CD4-positive, alpha-beta T cell (primary cell): Measurements from ENCODE around the gene AMOTL2. TPM values are rescaled to one million over a fixed set of nuclear protein-coding genes. Genes with fewer than 3 reads are reported as not detected.

Source experiments
- ATAC-seq: fragments of 200-7000 bp; cut with Tn5 transposase; one replicate; pipeline ENCODE4 v1.10.0; 2022; ENCODE audit warnings: mild to moderate bottlenecking; ENCODE audit not compliant: poor library complexity
- CTCF ChIA-PET: fragments of 350-600 bp; sonication (Branson Sonifier 250); formaldehyde crosslinking; loops from one replicate; lab custom pipeline; 2021; ENCODE audit warnings: antibody characterized with exemption, inconsistent platforms; lab: Charles Lee
- POLR2A ChIA-PET: fragments of 350-600 bp; sonication (Branson Sonifier 250); formaldehyde crosslinking; loops from one replicate; lab custom pipeline; 2021; ENCODE audit warnings: antibody characterized with exemption, inconsistent platforms; lab: Charles Lee
- DNase-seq, 14 experiments: peaks; one replicate each; pipeline ENCODE4 v3.0.0-alpha.2; 2013 to 2020; ENCODE audit warnings: mixed read lengths in 2 of 14
- H3K27ac ChIP-seq, 2 donors: one replicate each; pipeline versions ENCODE4 v1.5.1 to v1.7.0; 2013; ENCODE audit warnings: low read length in 2 of 2, low read depth in 1 of 2, mild to moderate bottlenecking in 1 of 2
- H3K27me3 ChIP-seq, 2 experiments: 1 replicate in 1 of 2; 2 replicates in 1 of 2; pipeline versions ENCODE4 v1.6.1 to v1.7.0; 2013; ENCODE audit warnings: low read length in 2 of 2, control low read depth in 1 of 2, mild to moderate bottlenecking in 1 of 2, moderate library complexity in 1 of 2; ENCODE audit not compliant: insufficient read depth in 2 of 2, control insufficient read depth in 1 of 2
- H3K36me3 ChIP-seq: one replicate; pipeline ENCODE4 v1.6.1; 2013; ENCODE audit warnings: low read length, control low read depth; ENCODE audit not compliant: insufficient read depth
- H3K4me1 ChIP-seq: one replicate; pipeline ENCODE4 v1.6.1; 2013; ENCODE audit warnings: low read length, control low read depth; ENCODE audit not compliant: insufficient read depth
- H3K4me3 ChIP-seq: one replicate; pipeline ENCODE4 v1.5.1; 2013; ENCODE audit warnings: mild to moderate bottlenecking, low read length, moderate library complexity
- H3K9me3 ChIP-seq, 2 experiments: 1 replicate in 1 of 2; 2 replicates in 1 of 2; pipeline versions ENCODE4 v1.6.1 to v1.7.0; 2013; ENCODE audit warnings: low read length in 2 of 2, mild to moderate bottlenecking in 2 of 2, control low read depth in 1 of 2, moderate library complexity in 1 of 2; ENCODE audit not compliant: control insufficient read depth in 1 of 2, insufficient read depth in 1 of 2
- H3K27ac Mint-ChIP-seq: one replicate; pipeline ENCODE4 v1.8.0; 2020; ENCODE audit warnings: mixed read lengths
- H3K27me3 Mint-ChIP-seq: one replicate; pipeline ENCODE4 v1.8.0; 2021; ENCODE audit warnings: mixed read lengths
- H3K36me3 Mint-ChIP-seq: one replicate; pipeline ENCODE4 v1.8.0; 2021; ENCODE audit warnings: low read depth, mixed read lengths
- H3K4me1 Mint-ChIP-seq: one replicate; pipeline ENCODE4 v1.8.0; 2021; ENCODE audit warnings: low read depth, mixed read lengths
- H3K4me3 Mint-ChIP-seq: one replicate; pipeline ENCODE4 v1.8.0; 2020; ENCODE audit warnings: mild to moderate bottlenecking, mixed read lengths
- H3K9me3 Mint-ChIP-seq: one replicate; pipeline ENCODE4 v1.8.0; 2020; ENCODE audit warnings: mixed read lengths
- intact Hi-C, 2 experiments: fragments of 100-400 bp; cut with DNase I in 1 of 2; cut with micrococcal nuclease in 1 of 2; formaldehyde crosslinking; loops; one replicate each; pipeline versions ENCODE4 v1.15.1 to v1.9.0; 2023 to 2025; cut with DNase I, micrococcal nuclease
- total RNA-seq, 174 experiments: library from RNA in 2 of 174; stranded (reverse) in 2 of 174; gene quantifications; one replicate each; pipeline ENCODE4 v1.2.3 and lab custom pipeline; 2021 to 2026
- TF ChIP-seq, protein P1 (sequence below): fragments of 200-600 bp; IDR thresholded peaks from one replicate; pipeline ENCODE4 v1.8.0; 2022; ENCODE audit warnings: antibody characterized with exemption, mild to moderate bottlenecking

AMOTL2 gene
- total RNA-seq, 2 experiments from 2014 or later, result not detected

GRCh38 chr3:134376786-134377426 lies 2.7 kb upstream of the AMOTL2 start:
- Mint-ChIP-seq H3K27me3 (peaks cover 57% of the 10 kb centered on the region), H3K9me3 (no peaks in the 10 kb centered on the region), H3K27ac (no peak overlapping the region), H3K4me1 (peaks cover 12% of the 10 kb centered on the region), H3K4me3 (peak overlapping the region; percentile 54), H3K36me3 (no peaks in the 10 kb centered on the region)
- TF ChIP-seq, protein P1, sequence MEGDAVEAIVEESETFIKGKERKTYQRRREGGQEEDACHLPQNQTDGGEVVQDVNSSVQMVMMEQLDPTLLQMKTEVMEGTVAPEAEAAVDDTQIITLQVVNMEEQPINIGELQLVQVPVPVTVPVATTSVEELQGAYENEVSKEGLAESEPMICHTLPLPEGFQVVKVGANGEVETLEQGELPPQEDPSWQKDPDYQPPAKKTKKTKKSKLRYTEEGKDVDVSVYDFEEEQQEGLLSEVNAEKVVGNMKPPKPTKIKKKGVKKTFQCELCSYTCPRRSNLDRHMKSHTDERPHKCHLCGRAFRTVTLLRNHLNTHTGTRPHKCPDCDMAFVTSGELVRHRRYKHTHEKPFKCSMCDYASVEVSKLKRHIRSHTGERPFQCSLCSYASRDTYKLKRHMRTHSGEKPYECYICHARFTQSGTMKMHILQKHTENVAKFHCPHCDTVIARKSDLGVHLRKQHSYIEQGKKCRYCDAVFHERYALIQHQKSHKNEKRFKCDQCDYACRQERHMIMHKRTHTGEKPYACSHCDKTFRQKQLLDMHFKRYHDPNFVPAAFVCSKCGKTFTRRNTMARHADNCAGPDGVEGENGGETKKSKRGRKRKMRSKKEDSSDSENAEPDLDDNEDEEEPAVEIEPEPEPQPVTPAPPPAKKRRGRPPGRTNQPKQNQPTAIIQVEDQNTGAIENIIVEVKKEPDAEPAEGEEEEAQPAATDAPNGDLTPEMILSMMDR, result no peak
- DNase-seq (no peak), ATAC-seq (no peak)
- H3K36me3 ChIP-seq, result no peaks in the 10 kb centered on the region
- H3K4me3 ChIP-seq, result no peak overlapping the region
- H3K4me1 ChIP-seq, result peaks cover 18% of the 10 kb centered on the region
- H3K27ac ChIP-seq, result no peak overlapping the region
- intact Hi-C loops, result loop anchor here in 1 of 2 experiments (2.0 to 5.0 kb wide), 3 partner anchors 95 to 180 kb away; no protein-coding TSS in a partner anchor
- H3K27me3 ChIP-seq, result peaks cover 22 to 29% of the 10 kb centered on the region in 2 experiments
- H3K9me3 ChIP-seq, result no peaks in the 10 kb centered on the region
- POLR2A ChIA-PET, result no interaction called here
- CTCF ChIA-PET, result no interaction called here

DNA sequence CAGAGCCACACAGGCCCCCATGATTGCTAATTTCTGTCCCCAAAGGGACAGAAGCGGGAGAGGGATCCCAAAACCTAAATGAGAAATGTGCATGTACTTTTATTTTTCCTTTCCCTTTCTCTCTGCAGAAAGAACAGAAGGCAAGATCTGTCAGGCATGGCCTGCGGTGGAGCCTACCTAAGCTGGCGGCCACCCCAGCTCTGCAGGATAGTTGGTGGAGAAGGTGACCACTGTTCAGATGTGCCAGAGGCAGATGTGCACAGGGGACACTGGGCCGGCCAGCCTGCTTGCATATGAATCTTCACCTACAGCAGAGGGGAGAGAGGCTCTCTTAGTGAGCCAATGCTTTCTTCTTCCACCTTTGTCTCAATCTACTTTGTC lies 2.1 kb upstream of the AMOTL2 start:
- H3K27ac ChIP-seq, result no peak overlapping the region
- DNase-seq (no peak), ATAC-seq (no peak)
- H3K9me3 Mint-ChIP-seq, result no peaks in the 10 kb centered on the region
- ChIA-PET CTCF (no interaction called here), POLR2A (no interaction called here)
- H3K4me3 ChIP-seq, result no peak overlapping the region
- peaks cover 18% of the 10 kb centered on the region for H3K4me1 ChIP-seq
- peak overlapping the region; percentile 54 for H3K4me3 Mint-ChIP-seq
- no peaks in the 10 kb centered on the region for H3K9me3 ChIP-seq
- peaks cover 22 to 29% of the 10 kb centered on the region in 2 experiments for H3K27me3 ChIP-seq
- no peak overlapping the region for H3K27ac Mint-ChIP-seq
- no peaks in the 10 kb centered on the region for H3K36me3 ChIP-seq
- intact Hi-C loops, result loop anchor here in 1 of 2 experiments (2.0 to 5.0 kb wide), 3 partner anchors 96 to 179 kb away; no protein-coding TSS in a partner anchor
- TF ChIP-seq, protein P1, result no peak
- H3K36me3 Mint-ChIP-seq, result no peaks in the 10 kb centered on the region
- H3K4me1 Mint-ChIP-seq, result peaks cover 12% of the 10 kb centered on the region
- H3K27me3 Mint-ChIP-seq, result peaks cover 58% of the 10 kb centered on the region

DNA sequence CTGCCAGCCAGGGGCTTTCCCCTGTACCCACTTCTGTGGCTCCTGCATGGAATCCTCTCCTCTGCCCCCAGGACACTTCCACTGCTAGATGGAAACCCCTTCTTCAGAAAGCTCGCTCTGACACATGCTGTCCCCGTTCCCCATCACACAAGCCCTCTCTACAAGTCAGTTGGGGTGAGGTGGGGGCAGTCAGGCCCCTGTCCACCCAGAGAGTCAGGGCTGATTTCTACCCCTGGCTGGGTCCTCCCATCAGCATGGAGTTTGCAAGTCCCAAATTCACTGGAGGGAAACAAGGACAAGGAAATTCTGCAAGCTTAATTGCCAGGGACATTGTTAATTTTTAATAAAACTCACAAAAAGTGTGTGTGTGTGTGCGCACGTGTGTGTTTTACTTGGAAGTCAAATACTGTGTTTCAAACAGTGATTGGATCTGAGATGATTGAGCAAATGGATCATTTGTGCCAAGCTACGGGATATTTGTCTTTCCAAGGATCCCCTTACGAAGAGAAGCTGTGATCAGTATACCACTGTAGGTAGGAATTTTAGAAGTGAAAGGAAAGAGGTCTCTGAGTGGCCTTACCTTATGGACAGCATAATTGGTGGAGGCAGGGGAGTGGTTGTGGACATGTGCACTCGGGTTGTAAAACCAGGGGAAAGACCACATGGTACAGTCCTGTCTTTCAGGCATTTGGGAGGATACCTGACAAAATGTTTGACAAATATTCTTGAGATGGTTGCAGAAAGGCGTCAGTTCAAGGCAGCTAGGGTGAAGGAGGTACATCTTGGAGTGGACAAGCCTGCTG lies 1.5 kb upstream of the AMOTL2 start:
- POLR2A ChIA-PET, result interaction anchor here (1.0 kb wide), 1 partner anchor 98 kb away, joined by 3 read pairs; no protein-coding TSS in a partner anchor
- H3K36me3 ChIP-seq, result no peaks in the 10 kb centered on the region
- intact Hi-C loops, result loop anchor here in 1 of 2 experiments (2.0 to 5.0 kb wide), 3 partner anchors 97 to 178 kb away; no protein-coding TSS in a partner anchor
- H3K4me1 ChIP-seq, result peaks cover 18% of the 10 kb centered on the region
- no peak overlapping the region for H3K27ac Mint-ChIP-seq
- H3K4me3 Mint-ChIP-seq, result peak overlapping the region; percentile 83
- peaks cover 22 to 29% of the 10 kb centered on the region in 2 experiments for H3K27me3 ChIP-seq
- CTCF ChIA-PET, result no interaction called here
- H3K9me3 ChIP-seq, result no peaks in the 10 kb centered on the region
- ATAC-seq (no peak), DNase-seq (no peak)
- H3K27ac ChIP-seq, result no peak overlapping the region
- H3K4me1 Mint-ChIP-seq, result peaks cover 12% of the 10 kb centered on the region
- no peaks in the 10 kb centered on the region for H3K36me3 Mint-ChIP-seq
- TF ChIP-seq, protein P1, result no peak
- H3K4me3 ChIP-seq, result no peak overlapping the region
- H3K9me3 Mint-ChIP-seq, result no peaks in the 10 kb centered on the region
- peaks cover 58% of the 10 kb centered on the region for H3K27me3 Mint-ChIP-seq
